Sigmoid colon (tissue), 4 donors: ENCODE measurements around the gene JAK2.
A peak's percentile ranks its signal among the peaks of the same experiment; 100 is the strongest.

Experiments
- CTCF ChIP-seq, 4 experiments: fragments of 450-650 bp in 3 of 4; fragments of 200-600 bp in 1 of 4; IDR thresholded peaks; one replicate each; pipeline ENCODE4 v1.5.1; 2016 to 2019; ENCODE audit warnings: antibody characterized with exemption in 4 of 4, mild to moderate bottlenecking in 3 of 4, moderate library complexity in 2 of 4
- EP300 ChIP-seq, 4 donors: sonication (generic); formaldehyde crosslinking; IDR thresholded peaks; one replicate each; pipeline ENCODE4 v1.6.1; 2017; ENCODE audit warnings: antibody characterized with exemption in 4 of 4
- POLR2A ChIP-seq, 2 donors: fragments of 450-650 bp; IDR thresholded peaks; one replicate each; pipeline ENCODE4 v1.6.1; 2016; ENCODE audit warnings: antibody characterized with exemption in 2 of 2, mild to moderate bottlenecking in 2 of 2, moderate library complexity in 2 of 2

- peak; percentile 38 to 69 (median 64) for TF ChIP-seq CTCF (IDR thresholded peaks at IDR 0.05)
- TF ChIP-seq EP300 (IDR thresholded peaks at IDR 0.05): no peak
- no peak for TF ChIP-seq POLR2A (IDR thresholded peaks at IDR 0.05)
These were observed 2.9 kb downstream of the JAK2 start for GRCh38 chr9:4987961-4988421.
